Measurements from ENCODE around the gene CLEC1A. TPM values are rescaled to one million over a fixed set of nuclear protein-coding genes. Genes with fewer than 3 reads are reported as not detected.
A peak's percentile ranks its signal among the peaks of the same experiment; 100 is the strongest.

CLEC1A gene
- total RNA-seq, 4 donors from 2014 or later, result 2.1 TPM; not detected in 3

GRCh38 chr12:10101042-10101579 lies 2.3 kb upstream of the CLEC1A start:
- peaks cover 0 to 10% (median 0%) of the 10 kb centered on the region in 4 donors for H3K4me1 ChIP-seq
- H3K27ac ChIP-seq, result peak overlapping the region in 1 of 4 donors; percentile 21
- TF ChIP-seq POLR2A (IDR thresholded peaks at IDR 0.05), result no peak
- TF ChIP-seq, protein P1, sequence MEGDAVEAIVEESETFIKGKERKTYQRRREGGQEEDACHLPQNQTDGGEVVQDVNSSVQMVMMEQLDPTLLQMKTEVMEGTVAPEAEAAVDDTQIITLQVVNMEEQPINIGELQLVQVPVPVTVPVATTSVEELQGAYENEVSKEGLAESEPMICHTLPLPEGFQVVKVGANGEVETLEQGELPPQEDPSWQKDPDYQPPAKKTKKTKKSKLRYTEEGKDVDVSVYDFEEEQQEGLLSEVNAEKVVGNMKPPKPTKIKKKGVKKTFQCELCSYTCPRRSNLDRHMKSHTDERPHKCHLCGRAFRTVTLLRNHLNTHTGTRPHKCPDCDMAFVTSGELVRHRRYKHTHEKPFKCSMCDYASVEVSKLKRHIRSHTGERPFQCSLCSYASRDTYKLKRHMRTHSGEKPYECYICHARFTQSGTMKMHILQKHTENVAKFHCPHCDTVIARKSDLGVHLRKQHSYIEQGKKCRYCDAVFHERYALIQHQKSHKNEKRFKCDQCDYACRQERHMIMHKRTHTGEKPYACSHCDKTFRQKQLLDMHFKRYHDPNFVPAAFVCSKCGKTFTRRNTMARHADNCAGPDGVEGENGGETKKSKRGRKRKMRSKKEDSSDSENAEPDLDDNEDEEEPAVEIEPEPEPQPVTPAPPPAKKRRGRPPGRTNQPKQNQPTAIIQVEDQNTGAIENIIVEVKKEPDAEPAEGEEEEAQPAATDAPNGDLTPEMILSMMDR (IDR thresholded peaks at IDR 0.05), result no peak
- no peaks in the 10 kb centered on the region for H3K36me3 ChIP-seq
- no peaks in the 10 kb centered on the region for H3K9me3 ChIP-seq
- no peak for DNase-seq
- H3K27me3 ChIP-seq, result no peaks in the 10 kb centered on the region
- H3K4me3 ChIP-seq, result no peak overlapping the region

GRCh38 chr12:10097521-10097920 lies 1.3 kb downstream of the CLEC1A start:
- no peak for DNase-seq
- TF ChIP-seq, protein P1 (IDR thresholded peaks at IDR 0.05), result no peak
- no peak for TF ChIP-seq POLR2A (IDR thresholded peaks at IDR 0.05)
- H3K4me3 ChIP-seq, result no peak overlapping the region
- peak overlapping the region in 1 of 4 donors; percentile 29 for H3K27ac ChIP-seq
- H3K9me3 ChIP-seq, result no peaks in the 10 kb centered on the region
- no peaks in the 10 kb centered on the region for H3K27me3 ChIP-seq
- H3K4me1 ChIP-seq, result peaks cover 0 to 10% (median 0%) of the 10 kb centered on the region in 4 donors
- H3K36me3 ChIP-seq, result no peaks in the 10 kb centered on the region

- H3K27ac ChIP-seq, result no peak overlapping the region
- no peak for DNase-seq
- no peak overlapping the region for H3K4me3 ChIP-seq
- H3K36me3 ChIP-seq, result no peaks in the 10 kb centered on the region
- no peaks in the 10 kb centered on the region for H3K9me3 ChIP-seq
- H3K4me1 ChIP-seq, result peaks cover 0 to 3% (median 0%) of the 10 kb centered on the region in 4 donors
- no peaks in the 10 kb centered on the region for H3K27me3 ChIP-seq
- TF ChIP-seq, protein P1 (IDR thresholded peaks at IDR 0.05), result no peak
- no peak for TF ChIP-seq POLR2A (IDR thresholded peaks at IDR 0.05)
Measured at GRCh38 chr12:10095971-10096370, 2.8 kb downstream of the CLEC1A start.

DNA sequence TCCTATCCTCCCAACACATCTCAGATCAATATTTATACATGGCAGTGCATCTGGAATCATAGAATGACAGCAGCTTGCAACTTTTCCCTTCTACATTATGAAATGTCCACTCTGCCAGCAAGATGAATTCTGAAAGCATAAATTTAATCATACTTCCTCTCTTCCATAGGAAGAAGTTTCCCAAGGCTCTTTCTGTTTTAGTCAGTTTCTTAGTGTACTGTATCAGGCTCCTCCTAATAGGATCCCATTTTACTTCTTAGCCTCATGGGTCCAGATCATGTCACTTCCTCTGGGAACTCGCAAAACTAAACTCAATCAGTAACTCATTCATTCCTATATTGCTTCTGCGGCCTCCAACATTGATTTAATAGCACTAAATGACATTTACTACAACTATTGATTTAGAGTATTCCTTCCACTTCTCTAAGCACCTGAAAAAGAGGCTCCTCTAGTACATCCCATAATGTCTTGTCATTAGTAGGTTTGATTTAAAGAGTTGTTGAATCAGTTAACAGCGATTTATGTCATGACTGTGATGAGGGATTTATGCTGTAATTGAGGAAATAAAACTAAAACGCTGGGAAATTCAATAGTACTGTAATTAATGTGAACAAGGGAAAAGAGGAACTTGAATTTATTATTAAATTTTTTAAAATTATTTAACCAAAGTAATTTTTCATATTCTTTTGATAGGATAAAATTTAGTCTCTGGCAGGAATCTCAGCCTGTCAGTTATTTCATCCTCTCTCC lies 4.0 kb downstream of the CLEC1A start:
- Histone ChIP-seq H3K9me3 (no peaks in the 10 kb centered on the region), H3K4me1 (no peaks in the 10 kb centered on the region), H3K27me3 (no peaks in the 10 kb centered on the region), H3K27ac (peak overlapping the region in 1 of 4 donors; percentile 23), H3K36me3 (no peaks in the 10 kb centered on the region), H3K4me3 (no peak overlapping the region)
- TF ChIP-seq POLR2A (IDR thresholded peaks at IDR 0.05), result no peak
- TF ChIP-seq, protein P1 (IDR thresholded peaks at IDR 0.05), result no peak
- no peak for DNase-seq

DNA sequence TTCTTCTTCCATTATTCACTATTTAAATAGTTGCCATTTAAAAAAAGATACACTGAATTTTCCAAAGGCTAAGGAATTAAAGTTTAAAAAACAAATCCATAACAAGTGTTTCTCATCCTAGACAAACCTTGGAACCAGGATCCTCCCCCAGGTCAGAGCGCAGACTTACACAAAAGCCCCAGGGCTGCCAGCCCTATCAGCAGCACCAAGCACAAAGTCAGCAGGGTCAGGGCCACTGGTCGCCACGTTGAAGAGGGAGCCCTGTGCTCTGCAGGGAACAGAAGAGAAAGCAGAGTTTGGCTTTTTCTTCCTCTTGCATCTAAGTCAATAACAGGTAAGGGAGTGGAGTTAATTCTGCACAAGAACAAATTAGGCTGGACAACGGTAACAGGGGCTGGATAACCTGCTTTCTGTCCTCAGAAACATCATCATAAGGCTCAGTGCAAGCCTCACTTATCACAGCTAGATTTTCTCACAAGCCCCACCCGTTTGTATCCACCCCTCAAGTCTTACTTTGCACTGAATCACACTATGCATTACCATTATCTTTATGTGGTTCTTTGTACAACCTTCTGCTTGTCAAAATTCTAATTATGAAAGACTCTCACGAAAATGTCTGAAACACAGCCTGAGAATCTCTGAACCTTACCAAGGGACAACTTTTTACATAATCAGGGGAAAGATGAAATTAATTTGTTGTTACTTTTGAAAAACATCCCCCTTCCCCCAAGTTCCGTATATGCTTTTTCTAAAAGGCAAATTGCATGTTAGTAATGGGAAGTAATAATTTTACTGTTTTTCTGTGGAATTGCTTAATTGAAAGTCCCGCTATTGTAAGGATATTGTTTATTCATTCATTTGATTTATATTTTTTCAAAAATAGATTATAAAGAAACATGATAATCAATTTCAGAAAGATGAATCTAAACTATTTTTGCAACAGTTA lies 9.6 kb downstream of the CLEC1A start:
- Histone ChIP-seq H3K4me3 (no peak overlapping the region), H3K36me3 (no peaks in the 10 kb centered on the region), H3K27me3 (no peaks in the 10 kb centered on the region), H3K4me1 (no peaks in the 10 kb centered on the region), H3K9me3 (peaks cover 0 to 2% (median 0%) of the 10 kb centered on the region in 4 donors), H3K27ac (no peak overlapping the region)
- TF ChIP-seq, protein P1 (IDR thresholded peaks at IDR 0.05), result no peak
- no peak for TF ChIP-seq POLR2A (IDR thresholded peaks at IDR 0.05)
- no peak for DNase-seq
